Measurements from ENCODE around the gene PER3.

Gene PER3

GRCh38 chr1:7831458-7831857 lies 47.4 kb downstream of the PER3 start:
- DNase-seq = no peak

DNA sequence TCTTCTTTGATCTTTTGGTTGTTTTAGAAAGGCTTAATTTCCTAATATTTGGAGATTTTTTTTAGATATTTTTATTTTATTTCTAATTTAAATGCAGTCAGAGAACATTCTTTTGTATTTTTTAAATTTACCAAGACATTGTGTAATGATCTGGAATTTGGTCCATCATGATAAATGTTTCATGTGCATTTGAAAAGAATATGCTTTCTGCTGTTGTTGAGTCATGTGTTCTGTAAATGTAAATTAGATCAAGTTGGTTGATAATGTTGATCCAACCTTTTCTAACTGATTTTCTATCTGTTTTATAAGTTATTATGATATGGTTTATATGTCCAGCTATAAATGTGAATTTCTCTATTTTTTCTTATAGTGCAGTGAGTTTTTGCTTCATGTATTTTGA lies 48.9 kb downstream of the PER3 start:
- DNase-seq = no peak

- no peak for DNase-seq
Observed at GRCh38 chr1:7838714-7839113, 54.6 kb downstream of the PER3 start.

GRCh38 chr1:7839526-7839925 lies 55.4 kb downstream of the PER3 start:
- no peak for DNase-seq

GRCh38 chr1:7842517-7842916 lies 58.4 kb downstream of the PER3 start:
- DNase-seq = no peak

DNA sequence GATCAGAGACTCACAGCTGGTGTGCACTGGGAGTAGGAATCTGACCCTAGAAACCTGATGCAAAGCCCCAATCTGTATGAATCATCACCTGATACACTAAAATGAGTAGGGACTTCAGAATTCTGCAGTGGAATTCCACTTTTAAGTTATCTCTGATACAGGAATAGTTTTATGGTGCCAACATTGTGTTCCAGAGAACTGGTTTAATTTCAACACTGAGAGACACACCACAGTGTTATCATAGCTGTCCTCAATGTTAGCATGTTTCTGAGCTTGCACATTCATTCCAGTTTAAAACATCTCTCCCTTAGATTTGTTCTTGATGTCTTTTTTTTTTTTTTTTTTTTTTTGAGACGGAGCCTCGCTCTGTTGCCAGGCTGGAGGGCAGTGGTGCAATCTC lies 61.7 kb downstream of the PER3 start:
- DNase-seq = no peak

GRCh38 chr1:7846656-7847055 lies 62.6 kb downstream of the PER3 start:
- no peak for DNase-seq

GRCh38 chr1:7847599-7847998 lies 63.5 kb downstream of the PER3 start:
- no peak for DNase-seq

- no peak for DNase-seq
Observed at GRCh38 chr1:7850786-7851185, 66.7 kb downstream of the PER3 start.

GRCh38 chr1:7852804-7853683 lies 69.0 kb downstream of the PER3 start, which contains the start of gene UTS2:
TSS of gene UTS2 (minus strand) at chr1:7853065. CDS start at chr1:7853003, 62 bp downstream.
- DNase-seq = no peak

DNA sequence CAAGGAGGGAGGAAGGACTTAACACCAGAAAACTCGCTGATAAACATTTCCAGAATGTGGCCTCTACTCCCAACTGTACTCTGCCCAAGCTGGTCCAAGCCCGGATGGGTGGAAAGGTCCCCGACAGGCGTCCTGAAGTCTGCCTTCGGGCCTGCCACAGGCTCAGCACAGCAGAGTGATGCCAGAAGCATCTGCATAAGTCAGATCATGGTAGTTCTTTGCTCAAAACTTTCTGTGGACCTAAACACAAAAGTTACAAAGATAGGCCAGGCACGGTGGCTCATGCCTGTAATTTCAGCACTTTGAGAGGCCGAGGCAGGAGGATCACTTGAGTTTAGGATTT lies 69.6 kb downstream of the PER3 start:
- no peak for DNase-seq

GRCh38 chr1:7856345-7856744 lies 72.3 kb downstream of the PER3 start:
- DNase-seq = no peak

GRCh38 chr1:7857000-7857399 lies 72.9 kb downstream of the PER3 start:
- DNase-seq = no peak

DNA sequence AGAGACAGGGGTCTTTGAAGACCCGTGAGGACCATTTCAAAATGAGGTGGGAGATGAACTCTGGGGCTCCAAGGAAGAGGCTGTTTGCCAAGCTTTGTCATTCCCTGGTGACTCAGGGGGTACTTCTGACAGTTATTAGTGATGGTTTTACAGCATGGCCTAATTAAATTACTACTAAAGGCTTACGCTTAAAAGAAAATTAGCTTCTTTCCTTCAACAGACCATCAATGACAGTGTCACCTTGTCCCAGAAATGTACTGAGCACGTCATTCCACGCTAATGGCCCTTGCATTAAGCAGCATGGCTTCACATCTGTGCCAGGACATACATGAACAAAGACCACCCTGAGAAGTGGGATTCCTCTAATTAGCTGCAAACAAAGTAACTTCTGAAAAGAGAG lies 73.9 kb downstream of the PER3 start:
- no peak for DNase-seq

DNA sequence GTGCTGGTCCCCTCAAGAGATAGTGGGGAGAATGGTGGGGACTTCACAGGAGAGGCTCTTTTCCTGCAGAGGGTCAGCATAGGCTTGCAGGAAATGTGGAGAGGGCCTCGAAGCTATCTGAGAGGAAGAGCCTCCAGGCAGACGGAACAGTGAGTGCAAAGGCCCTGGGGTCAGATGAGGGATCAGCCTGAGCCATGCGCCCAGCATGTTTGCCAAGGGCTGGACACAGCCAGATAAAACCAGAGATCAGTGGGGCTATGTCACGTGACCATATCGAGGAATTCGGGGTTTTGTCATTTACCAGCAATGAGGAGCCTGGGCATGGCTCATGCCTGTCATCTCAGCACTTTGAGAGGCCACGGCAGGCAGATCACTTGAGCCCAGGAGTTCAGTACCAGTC lies 75.3 kb downstream of the PER3 start:
- DNase-seq = no peak

GRCh38 chr1:7860130-7860529 lies 76.0 kb downstream of the PER3 start:
- DNase-seq = no peak

GRCh38 chr1:7861452-7861851 lies 77.4 kb downstream of the PER3 start:
- no peak for DNase-seq

DNA sequence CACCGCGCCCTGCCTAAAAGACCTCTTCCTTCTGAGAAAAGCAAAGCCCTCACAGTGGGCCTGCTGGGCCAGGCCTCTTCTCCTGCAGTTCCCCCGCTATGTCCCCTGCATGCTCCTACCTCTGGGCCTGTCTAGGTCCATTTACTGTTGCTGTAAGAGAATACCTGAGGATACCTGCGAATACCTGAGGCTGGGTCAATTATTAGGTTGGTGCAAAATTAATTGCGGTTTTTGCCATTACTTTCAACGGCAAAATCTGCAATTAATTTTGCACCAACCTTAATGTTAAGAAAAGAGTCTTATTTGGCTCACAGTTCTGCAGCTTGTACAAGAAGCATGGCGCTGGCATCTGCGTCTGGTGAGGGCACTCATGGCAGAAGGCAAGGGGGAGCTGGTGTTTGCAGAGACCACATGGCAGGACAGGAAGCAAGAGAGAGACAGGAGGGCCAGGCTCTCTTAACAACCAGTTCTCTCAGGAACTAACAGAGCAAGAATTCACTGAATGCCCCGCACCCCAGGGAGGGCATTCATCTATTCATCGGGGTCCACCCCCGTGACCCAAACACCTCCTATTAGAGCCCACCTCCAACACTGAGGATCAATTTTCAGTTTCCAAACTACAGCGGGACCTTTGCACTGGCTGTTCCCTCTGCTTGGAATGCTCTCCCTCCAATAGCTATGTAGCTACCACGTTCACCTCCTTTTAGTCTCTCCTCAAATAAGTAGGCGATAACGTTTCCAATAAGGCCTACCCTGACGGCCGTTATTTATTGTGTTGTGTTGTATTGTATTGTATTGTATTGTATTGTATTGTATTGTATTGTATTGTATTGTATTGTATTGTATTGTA lies 78.3 kb downstream of the PER3 start:
- DNase-seq = no peak

DNA sequence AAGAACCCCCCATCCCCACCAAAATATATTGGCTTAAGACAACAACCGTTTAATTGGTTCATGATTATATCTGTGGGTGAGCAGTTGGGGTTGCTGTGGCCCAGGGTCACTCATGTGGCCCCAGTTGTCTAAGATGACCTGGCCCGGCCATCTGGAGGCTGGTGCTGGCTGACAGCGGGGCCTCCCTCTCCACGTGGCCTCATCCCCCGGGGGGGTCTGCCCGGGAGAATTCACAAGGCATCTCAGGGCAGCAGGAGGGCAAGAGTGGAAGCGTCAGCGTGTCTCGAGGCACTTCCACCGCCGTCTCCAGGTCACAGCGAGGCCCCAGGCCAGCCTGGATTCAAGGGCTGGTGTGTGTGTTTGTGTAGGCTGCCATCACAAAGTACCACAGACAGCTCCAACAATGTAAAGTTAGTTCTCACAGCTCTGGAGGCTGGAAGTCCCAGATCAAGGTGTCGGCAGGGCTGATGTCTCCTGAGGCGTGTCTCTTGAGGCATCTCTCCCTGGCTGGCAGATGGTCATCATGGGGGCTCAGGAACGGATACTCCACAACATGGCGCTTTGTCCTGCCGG lies 79.8 kb downstream of the PER3 start:
- no peak for DNase-seq

- no peak for DNase-seq
Observed at GRCh38 chr1:7865978-7866377, 81.9 kb downstream of the PER3 start.

DNA sequence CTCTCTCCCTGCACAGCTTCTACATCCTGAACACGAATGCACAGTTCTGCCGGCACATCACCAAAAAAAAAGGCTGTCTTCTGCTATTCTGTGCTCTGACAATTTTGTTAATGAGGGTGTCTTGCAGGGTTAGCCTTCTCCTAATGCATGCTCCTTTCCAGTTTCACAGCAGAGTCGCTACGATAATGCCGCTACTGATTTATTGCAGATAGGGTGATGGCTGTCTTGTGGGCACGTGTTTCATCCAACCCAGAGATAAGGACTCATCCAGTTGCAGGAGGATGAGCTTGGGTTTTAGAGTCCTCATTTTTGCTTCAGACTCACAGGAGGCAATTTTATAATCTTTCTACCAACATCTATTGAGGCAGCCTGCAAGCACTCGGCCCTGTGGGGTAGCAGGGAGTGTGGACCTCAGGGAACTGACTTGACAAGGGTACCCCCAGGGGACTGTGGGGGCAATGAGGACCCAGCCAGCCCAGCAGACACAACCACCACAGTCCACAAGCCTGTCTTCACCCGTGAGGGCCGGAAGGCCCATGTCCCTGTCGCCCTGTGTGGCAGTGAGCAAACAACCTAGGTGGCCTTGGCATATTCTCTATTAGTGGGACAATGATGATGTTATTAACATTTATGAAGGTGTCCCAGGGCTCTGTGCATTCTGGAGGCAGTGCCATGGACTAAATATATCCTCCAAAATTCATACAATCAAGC lies 84.1 kb downstream of the PER3 start:
- no peak for DNase-seq

Measured in anterior cingulate cortex (tissue), 58 donors.